Measurements from ENCODE around the gene TGFBR2. TPM values are rescaled to one million over a fixed set of nuclear protein-coding genes. Genes with fewer than 3 reads are reported as not detected.

The TGFBR2 gene
- total and polyA plus RNA-seq, 10 of the 15 experiments (the other 5 are each of a cell fraction or from before 2014, with no cell fraction given): 0.02 to 0.98 (median 0.18) TPM; not detected in 1

- Histone ChIP-seq H3K9me3 (replicated peaks; ENCODE audit: control insufficient read depth, insufficient read depth, low read length) (no peaks in the 10 kb centered on the region), H4K20me1 (ENCODE audit: control insufficient read depth, insufficient read depth) (no peaks in the 10 kb centered on the region), H3K27ac (ENCODE audit: control insufficient read depth, insufficient read depth) (no peak overlapping the region), H3K4me1 (ENCODE audit: control insufficient read depth, insufficient read depth, low read length) (no peaks in the 10 kb centered on the region), H3K4me2 (ENCODE audit: control insufficient read depth, insufficient read depth) (no peak overlapping the region), H3K27me3 (replicated peaks in 1 of 2; ENCODE audit: control insufficient read depth in 2 of 2, insufficient read depth in 2 of 2, low read length in 1 of 2) (peaks cover 0 to 6% of the 10 kb centered on the region in 2 experiments; a peak in 3 of 4 replicates), H3K79me2 (ENCODE audit: control insufficient read depth, insufficient read depth, low read length) (no peaks in the 10 kb centered on the region), H3K9ac (ENCODE audit: control insufficient read depth, insufficient read depth, low read length) (no peak overlapping the region), H3K36me3 (ENCODE audit: control insufficient read depth in 2 of 2, insufficient read depth in 2 of 2, low read length in 1 of 2) (no peaks in the 10 kb centered on the region), H2AFZ (ENCODE audit: control insufficient read depth, low read depth, low read length) (no peak overlapping the region), H3K4me3 (no peak overlapping the region)
- ATAC-seq (no peak), FAIRE-seq (no peak), DNase-seq (ENCODE audit: low read depth, low spot score) (no peak)
- no TSS peak for BruUV-seq (replicated peaks)
- in situ Hi-C loops (cut with MboI) (no loop called here), intact Hi-C loops (cut with micrococcal nuclease; ENCODE audit: unreplicated experiment) (no loop called here)
- ChIA-PET RAD21 (ENCODE audit: unreplicated experiment) (no interaction called here), SMC1A (ENCODE audit: uncharacterized antibody, unreplicated experiment) (no interaction called here), CTCF (no interaction called here), POLR2A (no interaction called here)
- WGBS (ENCODE audit: insufficient coverage, insufficient replicate concordance, low lambda C conversion rate, missing lambda C conversion rate): 30% methylated on average over 4 of the region's 4 CpGs
- TF ChIP-seq RCOR1 (conservative IDR thresholded peaks at IDR 0.05; ENCODE audit: low read depth, low read length): no peak
- no peak for TF ChIP-seq BMI1 (IDR thresholded peaks at IDR 0.05; ENCODE audit: borderline replicate concordance)
- TF ChIP-seq FOXK2 (IDR thresholded peaks at IDR 0.05): no peak
- TF ChIP-seq SUZ12 (IDR thresholded peaks at IDR 0.05; ENCODE audit: unreplicated experiment): no peak
- TF ChIP-seq NKRF (conservative IDR thresholded peaks at IDR 0.05): no peak
- TF ChIP-seq GATAD2B (conservative IDR thresholded peaks at IDR 0.05; ENCODE audit: low read depth): no peak
- no peak for TF ChIP-seq STAT1 (conservative IDR thresholded peaks at IDR 0.05)
- no peak for TF ChIP-seq BRCA1 (IDR thresholded peaks at IDR 0.05; ENCODE audit: low read depth, low read length)
- no peak for TF ChIP-seq RUNX3 (IDR thresholded peaks at IDR 0.05; ENCODE audit: low read length)
- no peak for TF ChIP-seq KLF5 (IDR thresholded peaks at IDR 0.05; ENCODE audit: partially characterized antibody)
- no peak for TF ChIP-seq RB1 (IDR thresholded peaks at IDR 0.05; ENCODE audit: borderline replicate concordance)
Measured at GRCh38 chr3:30614373-30614772, 8.0 kb downstream of the TGFBR2 start.
